Kidney tubule cell (primary cell): Measurements from ENCODE around the gene WNT7A.

Experiments
- DNase-seq: peaks from one replicate; pipeline ENCODE4 v3.0.0-alpha.2; 2018; ENCODE audit warnings: low spot score

The WNT7A gene

GRCh38 chr3:13770170-13771169 lies 109.4 kb downstream of the WNT7A start:
- peak; percentile 59 for DNase-seq

DNA sequence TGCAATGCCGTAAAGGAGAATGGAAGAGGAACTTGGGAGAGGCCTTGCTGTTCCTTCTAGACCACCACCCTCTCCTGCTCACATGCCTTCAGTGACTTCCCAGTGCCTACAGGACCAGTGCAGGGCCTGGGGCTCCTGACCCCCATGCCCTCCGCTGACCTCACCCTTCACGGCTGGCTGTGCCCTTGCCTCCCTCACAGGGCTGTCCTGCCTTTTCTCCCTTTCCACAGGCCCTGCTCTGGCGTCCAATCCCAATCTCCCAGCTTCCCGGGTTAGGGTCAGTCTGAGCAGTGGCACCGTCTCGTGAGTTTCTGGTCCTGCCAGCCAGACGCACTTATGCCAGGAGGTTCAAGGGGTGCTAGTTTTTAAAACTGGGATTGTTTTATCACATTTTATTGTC lies 110.4 kb downstream of the WNT7A start:
- DNase-seq = no peak

DNA sequence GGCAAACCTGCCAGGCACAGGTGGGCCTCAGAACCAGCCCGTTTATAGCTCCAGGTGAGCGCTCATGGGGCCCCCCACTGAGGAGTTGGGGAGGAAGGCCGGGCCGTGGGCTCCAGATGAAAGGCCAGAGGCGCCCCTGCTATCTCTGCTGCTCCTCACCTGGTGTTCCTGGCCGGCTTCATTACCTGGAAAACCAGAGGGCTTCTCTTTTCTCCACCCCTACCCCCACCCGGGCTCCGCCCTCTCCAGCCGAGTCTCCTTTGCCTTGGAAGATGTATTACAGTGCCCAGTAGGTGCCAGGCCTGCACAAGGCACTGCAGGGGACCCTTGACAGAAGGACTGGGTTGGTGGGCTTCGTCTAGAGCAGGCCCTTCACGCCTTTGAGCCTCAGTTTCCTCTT lies 111.4 kb downstream of the WNT7A start:
- DNase-seq = no peak

- no peak for DNase-seq
Observed at GRCh38 chr3:13767896-13768295, 112.0 kb downstream of the WNT7A start.

DNA sequence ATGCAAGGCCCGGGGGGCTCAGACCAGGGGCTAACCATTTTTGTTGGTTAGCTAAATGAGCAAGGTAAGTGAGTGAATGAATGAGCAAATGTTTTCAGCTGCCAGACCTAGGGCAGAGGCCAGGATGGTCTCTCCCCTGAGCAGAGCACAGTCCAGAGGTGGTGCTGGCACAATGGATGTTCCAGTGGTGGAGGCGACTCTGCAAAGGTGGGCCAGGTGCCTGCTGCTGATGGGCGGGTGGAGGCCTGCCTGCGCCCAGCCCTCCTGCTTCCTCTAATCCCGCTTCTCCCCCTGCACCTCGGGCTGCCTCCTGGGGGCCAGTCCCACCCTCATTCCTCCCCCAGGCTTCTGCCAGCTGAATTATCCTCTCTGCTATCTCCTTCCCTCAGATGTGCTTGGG lies 112.8 kb downstream of the WNT7A start:
- no peak for DNase-seq
